PFSK-1 (cell line): Measurements from ENCODE around the gene NDUFC2.

Experiments
- POLR2AphosphoS5 ChIP-seq: IDR thresholded peaks from 2 replicates; pipeline ENCODE4 v1.6.1; 2012; ENCODE audit warnings: low read depth, mild to moderate bottlenecking, control low read depth, low read length, moderate library complexity
- TF ChIP-seq, protein P1 (sequence below), 2 experiments: IDR thresholded peaks; 2 replicates each; pipeline versions ENCODE4 v1.6.1 to v1.8.0; 2011 to 2012; ENCODE audit warnings: low read depth in 2 of 2, low read length in 2 of 2, control low read depth in 1 of 2, inconsistent platforms in 1 of 2, mild to moderate bottlenecking in 1 of 2, moderate library complexity in 1 of 2; ENCODE audit not compliant: insufficient read depth in 1 of 2

DNA sequence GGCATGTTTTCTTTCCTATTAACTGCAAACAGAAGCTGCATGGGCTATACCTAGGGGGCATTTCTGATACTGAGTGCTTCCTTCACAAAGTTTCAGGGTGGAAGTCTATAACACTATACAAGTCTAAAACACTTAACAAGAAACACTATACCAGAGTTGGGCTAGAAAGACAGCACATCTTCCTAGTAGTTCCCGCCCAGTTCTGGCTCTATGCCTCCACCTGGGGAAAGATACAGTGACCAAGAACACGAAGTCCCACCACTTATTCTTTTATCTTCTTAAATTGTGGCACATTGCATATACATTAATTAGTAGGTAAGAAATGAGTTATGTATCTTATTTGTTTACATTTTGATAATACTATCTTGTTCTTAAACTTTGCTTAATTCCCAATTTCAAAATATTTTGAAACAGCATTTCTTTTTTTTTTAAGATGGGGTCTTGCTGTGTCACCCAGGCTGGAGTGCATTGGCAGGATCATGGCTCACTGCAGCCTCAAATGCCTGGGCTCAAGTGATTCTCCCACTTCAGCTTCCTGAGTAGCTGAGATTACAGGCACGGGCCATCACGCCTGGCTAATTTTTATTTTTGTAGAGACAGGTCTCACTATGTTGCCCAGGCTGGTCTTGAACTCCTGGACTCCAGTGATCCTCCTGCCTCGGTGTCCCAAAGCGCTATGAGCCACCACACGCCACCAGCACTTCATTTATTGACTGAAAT lies 18.2 kb upstream of the NDUFC2 start:
- TF ChIP-seq, protein P1, sequence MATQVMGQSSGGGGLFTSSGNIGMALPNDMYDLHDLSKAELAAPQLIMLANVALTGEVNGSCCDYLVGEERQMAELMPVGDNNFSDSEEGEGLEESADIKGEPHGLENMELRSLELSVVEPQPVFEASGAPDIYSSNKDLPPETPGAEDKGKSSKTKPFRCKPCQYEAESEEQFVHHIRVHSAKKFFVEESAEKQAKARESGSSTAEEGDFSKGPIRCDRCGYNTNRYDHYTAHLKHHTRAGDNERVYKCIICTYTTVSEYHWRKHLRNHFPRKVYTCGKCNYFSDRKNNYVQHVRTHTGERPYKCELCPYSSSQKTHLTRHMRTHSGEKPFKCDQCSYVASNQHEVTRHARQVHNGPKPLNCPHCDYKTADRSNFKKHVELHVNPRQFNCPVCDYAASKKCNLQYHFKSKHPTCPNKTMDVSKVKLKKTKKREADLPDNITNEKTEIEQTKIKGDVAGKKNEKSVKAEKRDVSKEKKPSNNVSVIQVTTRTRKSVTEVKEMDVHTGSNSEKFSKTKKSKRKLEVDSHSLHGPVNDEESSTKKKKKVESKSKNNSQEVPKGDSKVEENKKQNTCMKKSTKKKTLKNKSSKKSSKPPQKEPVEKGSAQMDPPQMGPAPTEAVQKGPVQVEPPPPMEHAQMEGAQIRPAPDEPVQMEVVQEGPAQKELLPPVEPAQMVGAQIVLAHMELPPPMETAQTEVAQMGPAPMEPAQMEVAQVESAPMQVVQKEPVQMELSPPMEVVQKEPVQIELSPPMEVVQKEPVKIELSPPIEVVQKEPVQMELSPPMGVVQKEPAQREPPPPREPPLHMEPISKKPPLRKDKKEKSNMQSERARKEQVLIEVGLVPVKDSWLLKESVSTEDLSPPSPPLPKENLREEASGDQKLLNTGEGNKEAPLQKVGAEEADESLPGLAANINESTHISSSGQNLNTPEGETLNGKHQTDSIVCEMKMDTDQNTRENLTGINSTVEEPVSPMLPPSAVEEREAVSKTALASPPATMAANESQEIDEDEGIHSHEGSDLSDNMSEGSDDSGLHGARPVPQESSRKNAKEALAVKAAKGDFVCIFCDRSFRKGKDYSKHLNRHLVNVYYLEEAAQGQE (IDR thresholded peaks at IDR 0.05; ENCODE audit: insufficient read depth in 1 of 2, low read depth in 2 of 2, low read length in 2 of 2): no peak
- no peak for TF ChIP-seq POLR2AphosphoS5
